ENCODE results near the gene ABCA7.

Gene ABCA7

DNA sequence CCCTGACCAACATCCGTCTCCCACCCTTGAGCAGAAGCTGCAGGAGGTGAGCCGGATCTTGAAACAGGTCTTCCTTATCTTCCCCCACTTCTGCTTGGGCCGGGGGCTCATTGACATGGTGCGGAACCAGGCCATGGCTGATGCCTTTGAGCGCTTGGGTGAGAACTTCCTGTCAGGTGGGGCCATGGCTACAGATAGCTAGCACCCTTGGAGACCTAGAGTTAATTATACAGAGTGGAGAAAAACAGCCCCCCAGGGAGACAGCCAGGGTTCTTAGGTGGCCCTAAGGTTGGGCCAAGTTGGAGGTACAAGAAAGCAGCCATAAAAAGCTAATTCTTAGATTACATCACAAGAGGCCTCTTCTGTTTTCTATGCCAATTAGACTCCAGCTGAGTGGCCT, 18.2 kb downstream of the ABCA7 start:
- no peak for DNase-seq

DNA sequence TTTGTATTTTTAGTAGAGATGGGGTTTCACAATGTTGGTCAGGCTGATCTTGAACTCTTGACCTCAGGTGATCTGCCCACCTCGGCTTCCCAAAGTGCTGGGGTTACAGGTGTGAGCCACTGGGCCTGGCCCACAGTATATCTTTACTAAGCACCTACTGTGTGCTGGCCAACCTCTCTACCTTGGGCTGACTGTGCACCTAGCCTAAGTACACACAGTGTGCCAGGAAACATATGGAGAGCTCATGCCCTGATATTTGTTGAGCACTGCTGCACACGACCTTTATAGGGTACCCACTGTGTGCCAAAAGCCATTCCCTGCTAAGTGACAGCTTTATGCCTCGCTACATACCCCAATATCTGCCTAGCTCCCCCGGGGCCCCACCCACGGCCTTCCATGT, 20.8 kb downstream of the ABCA7 start:
- no peak for DNase-seq

GRCh38 chr19:1061987-1062386, 22.1 kb downstream of the ABCA7 start:
- DNase-seq, result no peak

- no peak for DNase-seq
Measured at GRCh38 chr19:1062387-1063029, 22.6 kb downstream of the ABCA7 start.

- DNase-seq, result no peak
Measured at GRCh38 chr19:1063030-1063908, 23.4 kb downstream of the ABCA7 start.

- no peak for DNase-seq
Measured at GRCh38 chr19:1063909-1064660, 24.2 kb downstream of the ABCA7 start.

DNA sequence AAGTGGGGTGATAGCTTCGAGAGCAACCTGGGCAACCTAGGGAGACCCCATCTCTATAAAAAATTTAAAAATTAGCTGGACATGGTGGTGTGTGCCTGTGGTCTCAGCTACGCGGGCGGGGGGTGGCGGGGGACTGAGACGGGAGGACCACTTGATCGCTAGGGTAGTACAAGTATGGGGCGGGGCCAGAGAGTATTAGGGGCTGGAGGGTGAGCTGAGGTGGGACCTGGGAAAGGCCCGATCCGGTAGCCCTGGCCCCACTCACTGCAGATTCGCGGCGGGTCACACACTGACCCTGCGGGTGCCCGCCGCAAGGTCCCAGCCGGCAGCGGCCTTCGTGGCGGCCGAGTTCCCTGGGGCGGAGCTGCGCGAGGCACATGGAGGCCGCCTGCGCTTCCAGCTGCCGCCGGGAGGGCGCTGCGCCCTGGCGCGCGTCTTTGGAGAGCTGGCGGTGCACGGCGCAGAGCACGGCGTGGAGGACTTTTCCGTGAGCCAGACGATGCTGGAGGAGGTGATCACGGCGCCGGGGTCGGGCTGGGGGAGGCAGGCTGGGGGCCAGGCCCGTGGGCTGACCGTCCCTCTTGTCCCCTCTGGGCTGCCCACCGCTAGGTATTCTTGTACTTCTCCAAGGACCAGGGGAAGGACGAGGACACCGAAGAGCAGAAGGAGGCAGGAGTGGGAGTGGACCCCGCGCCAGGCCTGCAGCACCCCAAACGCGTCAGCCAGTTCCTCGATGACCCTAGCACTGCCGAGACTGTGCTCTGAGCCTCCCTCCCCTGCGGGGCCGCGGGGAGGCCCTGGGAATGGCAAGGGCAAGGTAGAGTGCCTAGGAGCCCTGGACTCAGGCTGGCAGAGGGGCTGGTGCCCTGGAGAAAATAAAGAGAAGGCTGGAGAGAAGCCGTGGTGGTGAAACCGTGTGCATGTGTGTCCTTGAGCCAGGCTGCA, 25.0 kb downstream of the ABCA7 start:
- DNase-seq, result peak; percentile 19

GRCh38 chr19:1065606-1066109, 25.8 kb downstream of the ABCA7 start:
- DNase-seq, result no peak

DNA sequence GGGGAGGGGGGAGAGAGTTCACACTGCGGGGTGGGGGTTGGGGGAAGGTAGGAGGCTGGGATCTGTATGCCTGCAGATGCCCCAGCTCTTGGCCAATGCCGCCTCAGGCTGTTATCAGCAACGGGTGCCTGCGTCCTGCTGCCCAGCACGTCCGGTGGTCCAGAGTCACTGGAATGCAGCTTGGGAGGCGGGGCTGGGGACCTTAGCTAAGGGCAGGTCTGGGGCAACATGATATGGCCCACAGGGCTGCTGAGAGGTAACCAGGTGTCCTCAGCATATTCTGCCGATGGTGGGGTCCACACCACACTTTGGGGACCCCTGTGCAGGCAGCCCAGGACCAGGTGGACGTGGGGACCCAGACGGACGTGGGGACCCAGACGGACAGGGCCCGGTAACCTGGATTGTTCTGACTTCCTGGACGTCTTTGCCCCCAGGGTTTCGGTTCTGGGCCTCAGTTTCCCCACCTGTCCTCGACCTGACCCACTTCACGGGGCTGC, 26.4 kb downstream of the ABCA7 start:
- DNase-seq, result no peak

DNA sequence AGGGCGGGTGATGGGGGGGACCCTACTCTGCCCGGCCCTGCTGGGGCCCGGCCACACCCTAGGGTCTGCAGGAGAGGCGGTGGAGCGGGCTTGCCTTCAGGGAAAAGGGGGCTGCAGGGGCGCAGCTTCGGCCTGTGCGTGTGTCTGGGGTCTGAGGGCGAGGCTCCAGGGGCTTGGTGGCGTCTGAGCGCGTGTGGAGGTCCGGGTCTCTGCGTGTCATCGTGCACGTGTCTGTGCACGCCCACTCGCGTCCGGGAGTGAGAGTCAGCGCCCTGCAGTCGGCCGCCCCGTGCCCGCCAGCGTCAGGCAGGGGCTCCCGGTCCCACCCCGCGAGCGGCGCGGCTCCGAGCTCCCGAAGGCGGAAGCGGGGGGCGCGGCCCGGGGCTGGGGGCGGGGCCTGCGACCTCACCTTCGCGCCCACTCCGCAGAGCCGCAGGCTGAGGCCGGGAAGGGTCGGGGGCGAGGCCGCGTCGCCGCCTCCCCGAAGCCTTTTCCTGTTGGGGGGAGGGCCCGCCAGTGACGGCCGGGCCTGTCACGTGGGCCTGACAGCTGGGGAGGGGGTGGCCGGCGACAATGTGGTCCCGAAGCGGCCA, 26.9 kb downstream of the ABCA7 start, which contains the start of gene ARHGAP45:
ARHGAP45 (plus strand) TSS at position 420 of the 593 bp plus-strand sequence. CDS start 239 bp downstream, outside the sequence.
- peak; percentile 47 for DNase-seq

GRCh38 chr19:1067341-1067957, 27.5 kb downstream of the ABCA7 start:
- peak; percentile 47 for DNase-seq

DNA sequence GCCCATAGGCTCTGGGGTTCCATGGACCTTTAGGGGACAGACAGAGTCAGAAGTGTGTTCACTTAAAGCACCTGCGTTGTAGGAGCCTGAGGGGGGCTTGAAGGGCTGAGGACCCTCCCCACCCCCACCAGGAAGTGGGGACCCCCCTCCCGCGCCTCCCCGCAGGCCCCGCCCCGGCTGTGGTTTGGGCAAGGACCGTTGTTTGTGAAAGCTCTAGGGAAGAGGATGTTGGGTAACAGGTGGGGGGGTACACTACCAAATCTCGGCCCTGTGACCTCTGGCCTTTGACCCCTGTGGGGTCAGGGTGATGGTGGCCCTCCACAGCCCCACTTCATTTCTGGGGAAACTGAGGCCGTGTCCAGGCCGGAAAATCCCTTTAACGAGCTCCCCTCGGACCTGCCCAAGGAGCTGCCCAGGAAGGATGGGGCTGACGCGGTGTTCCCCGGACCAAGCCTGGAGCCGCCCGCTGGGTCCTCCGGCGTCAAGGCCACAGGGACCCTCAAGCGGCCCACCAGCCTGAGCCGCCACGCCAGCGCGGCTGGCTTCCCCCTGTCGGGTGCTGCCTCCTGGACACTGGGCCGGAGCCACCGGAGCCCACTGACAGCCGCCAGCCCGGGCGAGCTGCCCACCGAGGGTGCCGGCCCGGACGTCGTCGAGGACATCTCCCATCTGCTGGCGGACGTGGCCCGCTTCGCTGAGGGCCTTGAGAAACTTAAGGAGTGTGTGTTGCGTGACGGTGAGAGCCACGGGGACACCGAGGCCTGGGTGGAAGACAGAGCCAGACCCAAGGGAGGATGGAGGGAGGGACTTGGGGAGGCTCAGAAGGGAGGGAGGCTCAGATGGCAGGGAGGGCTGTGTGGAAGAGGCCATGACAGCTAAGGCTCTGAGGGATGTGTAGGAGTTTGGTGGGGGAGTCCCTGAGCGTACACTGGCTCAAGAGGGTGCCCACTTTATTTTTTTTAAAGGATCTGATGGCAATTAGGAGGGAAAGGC, 28.4 kb downstream of the ABCA7 start:
- DNase-seq, result no peak

GRCh38 chr19:1069009-1069779, 29.3 kb downstream of the ABCA7 start:
- peak; percentile 86 for DNase-seq

DNA sequence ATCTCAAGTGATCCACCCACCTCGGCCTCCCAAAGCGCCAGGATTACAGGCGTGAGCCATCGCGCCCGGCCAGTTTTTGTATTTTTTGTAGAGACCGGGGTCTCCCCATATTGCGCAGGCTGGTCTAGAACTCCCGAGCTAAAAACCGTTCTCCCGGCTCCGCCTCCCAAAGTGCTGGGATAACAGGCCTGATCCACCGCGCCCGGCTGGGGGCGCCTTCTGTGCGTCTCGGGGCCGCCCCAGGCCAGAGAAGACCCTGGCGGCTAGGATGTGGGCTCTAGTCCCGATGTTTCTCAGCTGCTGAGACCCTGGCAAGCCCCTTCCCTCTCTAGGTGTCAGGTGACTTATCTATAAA, 30.6 kb downstream of the ABCA7 start:
- DNase-seq, result no peak

- no peak for DNase-seq
Measured at GRCh38 chr19:1070931-1071791, 31.3 kb downstream of the ABCA7 start.

DNA sequence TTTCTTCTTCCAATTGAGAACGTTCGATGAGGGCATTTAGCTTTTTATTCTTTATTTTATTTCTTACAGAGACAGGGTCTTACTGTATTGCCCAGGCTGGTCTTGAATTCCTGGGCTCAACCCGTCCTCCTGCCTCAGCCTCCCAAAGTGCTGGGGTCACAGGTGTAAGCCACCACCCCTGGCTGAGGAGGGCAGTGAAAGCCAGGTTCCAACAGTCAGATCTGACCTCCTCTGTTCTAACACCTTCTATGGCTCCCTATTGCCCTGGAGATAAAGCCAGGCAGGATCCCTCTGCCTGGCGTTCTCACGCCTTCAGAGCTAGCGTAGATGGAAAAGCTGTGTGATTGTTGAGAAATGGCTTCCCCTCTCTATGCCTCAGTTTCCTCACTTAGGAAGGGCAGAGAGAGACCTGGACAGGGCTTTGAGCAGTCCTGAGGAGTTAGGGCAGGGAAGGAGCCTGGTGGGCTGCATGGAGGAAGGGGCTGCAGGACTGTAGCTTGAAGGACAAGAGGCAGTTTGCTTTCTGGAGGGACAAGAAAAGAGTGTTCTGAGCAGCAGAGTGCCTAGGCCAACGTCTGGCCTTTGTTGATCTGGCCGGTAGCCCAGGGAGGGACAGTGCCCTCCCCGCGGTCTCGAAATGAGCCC, 32.6 kb downstream of the ABCA7 start:
- DNase-seq, result no peak

Data from KG1 (cell line).